Bone marrow (tissue), 2 donors: ENCODE data around the gene MS4A12.
"Not testable (repeated sequence)": the region's sequence is repeated elsewhere in the genome, so short reads cannot be mapped to it uniquely, and the experiment has no call there.

ENCODE experiments used
- DNase-seq, 2 donors: peaks; one replicate each; lab custom pipeline; 2025; lab: John Stamatoyannopoulos, UW

MS4A12 gene

GRCh38 chr11:60492488-60493009, at the start of gene MS4A12:
TSS of gene MS4A12 (plus strand) at chr11:60492778. CDS start at chr11:60497319, 4,541 bp downstream.
- DNase-seq: no peak

GRCh38 chr11:60447070-60447469, 45.5 kb upstream of the MS4A12 start:
- no peak for DNase-seq

- DNase-seq: no peak
Measured at GRCh38 chr11:60447846-60448245, 44.7 kb upstream of the MS4A12 start.

- DNase-seq: not testable (repeated sequence)
Measured at GRCh38 chr11:60451185-60451584, 41.4 kb upstream of the MS4A12 start.

GRCh38 chr11:60454212-60454611, 38.4 kb upstream of the MS4A12 start:
- DNase-seq: no peak

GRCh38 chr11:60455531-60456042, 37.0 kb upstream of the MS4A12 start, which contains the start of gene MS4A1:
TSS of gene MS4A1 (plus strand) at chr11:60455847. CDS start at chr11:60462375, 6,528 bp downstream.
- DNase-seq: no peak

GRCh38 chr11:60457576-60457975, 35.0 kb upstream of the MS4A12 start:
- DNase-seq: no peak

- DNase-seq: no peak
Measured at GRCh38 chr11:60459345-60459744, 33.2 kb upstream of the MS4A12 start.

- DNase-seq: no peak
Measured at GRCh38 chr11:60468829-60469228, 23.7 kb upstream of the MS4A12 start.

- no peak for DNase-seq
Measured at GRCh38 chr11:60469723-60470122, 22.9 kb upstream of the MS4A12 start.

GRCh38 chr11:60477035-60477445, 15.5 kb upstream of the MS4A12 start:
- peak in 1 of 2 donors; percentile 39 for DNase-seq

GRCh38 chr11:60482361-60482760, 10.2 kb upstream of the MS4A12 start:
- DNase-seq: peak in 1 of 2 donors; percentile 67

- no peak for DNase-seq
Measured at GRCh38 chr11:60485987-60486386, 6.6 kb upstream of the MS4A12 start.

- no peak for DNase-seq
Measured at GRCh38 chr11:60493454-60493853, 876 bp downstream of the MS4A12 start.

- no peak for DNase-seq
Measured at GRCh38 chr11:60498399-60498798, 5.8 kb downstream of the MS4A12 start.

- DNase-seq: peak in 1 of 2 donors; percentile 20
Measured at GRCh38 chr11:60498853-60499252, 6.3 kb downstream of the MS4A12 start.

- no peak for DNase-seq
Measured at GRCh38 chr11:60500276-60500910, 7.8 kb downstream of the MS4A12 start.

- DNase-seq: no peak
Measured at GRCh38 chr11:60502221-60502775, 9.7 kb downstream of the MS4A12 start.

GRCh38 chr11:60504219-60504905, 11.8 kb downstream of the MS4A12 start:
- no peak for DNase-seq

GRCh38 chr11:60509609-60510008, 17.0 kb downstream of the MS4A12 start:
- DNase-seq: not testable (repeated sequence)

GRCh38 chr11:60510209-60510608, 17.6 kb downstream of the MS4A12 start:
- not testable (repeated sequence) for DNase-seq

- DNase-seq: no peak
Measured at GRCh38 chr11:60511393-60511792, 18.8 kb downstream of the MS4A12 start.
